Smooth muscle cell (in vitro differentiated cells): Measurements from ENCODE around the gene PPM1N. TPM values are rescaled to one million over a fixed set of nuclear protein-coding genes. Genes with fewer than 3 reads are reported as not detected.
A peak's percentile ranks its signal among the peaks of the same experiment; 100 is the strongest.

Experiments used
- DNase-seq: peaks from one replicate; lab custom pipeline; 2025; ENCODE audit not compliant: unreplicated experiment; lab: John Stamatoyannopoulos, UW
- H2AFZ ChIP-seq: fragments of 200-600 bp; sonication (generic); 2 replicates; pipeline ENCODE4 v1.6.0; 2016; ENCODE audit warnings: antibody characterized with exemption, low read depth, mild to moderate bottlenecking
- H3F3A ChIP-seq: fragments of 200-600 bp; sonication (generic); 2 replicates; pipeline ENCODE4 v1.6.0; 2017; ENCODE audit warnings: antibody characterized with exemption, low read depth
- H3K27ac ChIP-seq: fragments of 200-600 bp; sonication (generic); 2 replicates; pipeline ENCODE4 v1.5.1; 2016; ENCODE audit warnings: low read depth, mild to moderate bottlenecking
- H3K27me3 ChIP-seq: fragments of 200-600 bp; sonication (generic); 2 replicates; pipeline ENCODE4 v1.6.1; 2016; ENCODE audit warnings: low read depth, mild to moderate bottlenecking
- H3K36me3 ChIP-seq: fragments of 200-600 bp; sonication (generic); 2 replicates; pipeline ENCODE4 v1.5.1; 2016; ENCODE audit warnings: low read depth
- H3K4me1 ChIP-seq: fragments of 200-600 bp; sonication (generic); 2 replicates; pipeline ENCODE4 v1.5.1; 2016; ENCODE audit warnings: low read depth
- H3K4me2 ChIP-seq: fragments of 200-600 bp; sonication (generic); 2 replicates; pipeline ENCODE4 v1.6.0; 2016; ENCODE audit warnings: mild to moderate bottlenecking
- H3K4me3 ChIP-seq: fragments of 200-600 bp; sonication (generic); 2 replicates; pipeline ENCODE4 v1.5.1; 2016; ENCODE audit warnings: mild to moderate bottlenecking
- H3K79me2 ChIP-seq: fragments of 200-600 bp; sonication (generic); 2 replicates; pipeline ENCODE4 v1.6.0; 2016; ENCODE audit warnings: low read depth, mild to moderate bottlenecking
- H3K9ac ChIP-seq: fragments of 200-600 bp; sonication (generic); 2 replicates; pipeline ENCODE4 v1.6.0; 2016; ENCODE audit warnings: low read depth
- H3K9me3 ChIP-seq: fragments of 200-600 bp; sonication (generic); replicated peaks from 2 replicates; pipeline ENCODE4 v1.5.1; 2016; ENCODE audit warnings: low read depth
- H4K20me1 ChIP-seq: fragments of 200-600 bp; sonication (generic); 2 replicates; pipeline ENCODE4 v1.6.0; 2016; ENCODE audit warnings: low read depth
- WGBS: methylation state at CpG from one replicate; pipeline ENCODE4 v1.1.7; 2016; ENCODE audit warnings: low lambda C conversion rate; 5-methylcytosine and 5-hydroxymethylcytosine counted together
- polyA plus RNA-seq: library from polyadenylated mRNA; unstranded; fragments of >200 nt; fragmentation: Nextera tagmentation; extraction: Ambion mirVana; gene quantifications from 2 replicates; pipeline ENCODE4 v1.2.1, GENCODE V29; 2016
- total RNA-seq: library from RNA; depleted of rRNA; stranded (reverse); fragments of >200 nt; gene quantifications from 2 replicates; pipeline ENCODE4 v1.2.3, GENCODE V29; 2014
- TF ChIP-seq, protein P1 (sequence below): fragments of 200-600 bp; sonication (generic); IDR thresholded peaks from 2 replicates; pipeline ENCODE4 v1.5.1; 2017; ENCODE audit warnings: borderline replicate concordance, mild to moderate bottlenecking, antibody characterized with exemption; ENCODE audit not compliant: insufficient read depth, poor library complexity, severe bottlenecking

PPM1N gene
- total and polyA plus RNA-seq, 2 experiments from 2014 or later = 0.16 to 0.58 TPM

DNA sequence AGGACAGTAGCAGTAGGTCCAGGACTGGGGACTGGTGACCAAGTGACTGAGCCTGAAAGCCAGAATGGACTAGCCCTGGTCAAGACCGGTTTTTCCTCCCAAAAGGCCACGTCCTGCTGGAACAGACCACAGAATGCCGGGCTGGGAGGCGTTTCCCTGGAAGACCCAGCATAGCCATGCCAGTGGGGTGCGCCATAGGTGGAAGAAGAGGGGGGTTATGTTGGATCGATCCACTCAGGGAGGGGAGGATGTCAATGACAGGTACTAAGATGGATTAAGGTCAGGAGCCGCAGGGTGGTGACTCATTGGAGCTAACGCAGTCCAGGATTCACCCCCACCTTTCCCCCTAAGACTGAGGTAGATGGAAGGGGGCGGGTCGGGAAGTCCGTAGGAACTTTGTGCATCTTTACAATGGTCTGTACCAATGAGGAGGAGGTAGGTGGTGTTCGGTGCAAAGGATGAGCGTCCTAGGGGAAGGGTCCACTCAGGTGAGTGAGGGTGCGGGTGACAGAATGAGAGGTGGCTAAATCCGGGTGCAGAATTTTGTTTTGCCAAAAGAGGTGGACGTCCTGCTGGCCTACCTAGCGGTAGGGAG lies 30.0 kb downstream of the PPM1N start:
- Histone ChIP-seq H3K9me3 (peaks cover 3% of the 10 kb centered on the region), H3K27me3 (no peaks in the 10 kb centered on the region), H3K4me1 (peaks cover 7% of the 10 kb centered on the region), H3F3A (peaks cover 25% of the 10 kb centered on the region), H2AFZ (no peak overlapping the region), H3K4me2 (peak overlapping the region; percentile 65), H3K9ac (no peak overlapping the region), H3K36me3 (peaks cover 5% of the 10 kb centered on the region), H3K4me3 (peak overlapping the region; percentile 40), H3K79me2 (no peaks in the 10 kb centered on the region), H3K27ac (no peak overlapping the region), H4K20me1 (peaks cover 58% of the 10 kb centered on the region)
- 22% methylated on average over 17 of the region's 17 CpGs for WGBS
- TF ChIP-seq, protein P1, sequence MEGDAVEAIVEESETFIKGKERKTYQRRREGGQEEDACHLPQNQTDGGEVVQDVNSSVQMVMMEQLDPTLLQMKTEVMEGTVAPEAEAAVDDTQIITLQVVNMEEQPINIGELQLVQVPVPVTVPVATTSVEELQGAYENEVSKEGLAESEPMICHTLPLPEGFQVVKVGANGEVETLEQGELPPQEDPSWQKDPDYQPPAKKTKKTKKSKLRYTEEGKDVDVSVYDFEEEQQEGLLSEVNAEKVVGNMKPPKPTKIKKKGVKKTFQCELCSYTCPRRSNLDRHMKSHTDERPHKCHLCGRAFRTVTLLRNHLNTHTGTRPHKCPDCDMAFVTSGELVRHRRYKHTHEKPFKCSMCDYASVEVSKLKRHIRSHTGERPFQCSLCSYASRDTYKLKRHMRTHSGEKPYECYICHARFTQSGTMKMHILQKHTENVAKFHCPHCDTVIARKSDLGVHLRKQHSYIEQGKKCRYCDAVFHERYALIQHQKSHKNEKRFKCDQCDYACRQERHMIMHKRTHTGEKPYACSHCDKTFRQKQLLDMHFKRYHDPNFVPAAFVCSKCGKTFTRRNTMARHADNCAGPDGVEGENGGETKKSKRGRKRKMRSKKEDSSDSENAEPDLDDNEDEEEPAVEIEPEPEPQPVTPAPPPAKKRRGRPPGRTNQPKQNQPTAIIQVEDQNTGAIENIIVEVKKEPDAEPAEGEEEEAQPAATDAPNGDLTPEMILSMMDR = no peak
- no peak for DNase-seq

DNA sequence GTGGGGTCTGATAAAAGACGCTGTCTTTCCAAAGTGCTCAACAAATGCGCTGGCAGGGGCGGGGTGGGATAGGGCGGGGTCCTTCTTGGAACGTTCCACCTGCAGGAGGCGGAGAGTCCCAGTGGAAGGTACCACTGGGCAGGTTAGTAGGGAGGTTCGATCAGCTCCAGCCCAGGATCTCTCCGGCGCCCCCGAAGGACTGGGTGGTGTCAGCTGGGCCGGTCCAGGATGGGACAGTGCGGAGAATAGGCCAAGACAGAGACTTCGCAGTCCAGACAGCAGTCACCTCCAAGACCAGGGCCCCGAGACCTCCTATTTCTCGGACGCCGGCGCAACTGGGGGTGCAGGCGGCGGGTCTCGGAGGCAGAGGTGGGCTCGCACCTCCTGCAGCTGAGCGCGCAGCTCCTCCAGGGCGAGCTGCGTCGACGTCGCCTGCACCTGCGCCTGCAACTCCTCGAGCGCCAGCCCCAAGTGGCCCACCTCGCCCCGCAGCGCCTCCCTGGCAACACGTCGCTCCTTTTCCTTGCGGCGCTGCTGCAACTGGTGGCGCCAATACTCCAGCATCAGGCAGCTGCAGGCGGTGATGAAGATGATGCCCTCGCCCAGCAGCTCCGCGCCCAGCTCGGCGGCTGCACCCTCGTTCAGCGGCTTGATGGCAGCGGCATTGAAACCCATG lies 30.6 kb downstream of the PPM1N start:
- TF ChIP-seq, protein P1 = no peak
- no peak for DNase-seq
- peaks cover 22% of the 10 kb centered on the region for H3F3A ChIP-seq
- no peak overlapping the region for H3K9ac ChIP-seq
- no peak overlapping the region for H2AFZ ChIP-seq
- no peak overlapping the region for H3K27ac ChIP-seq
- H3K4me2 ChIP-seq = peak overlapping the region; percentile 65
- H3K79me2 ChIP-seq = no peaks in the 10 kb centered on the region
- peaks cover 52% of the 10 kb centered on the region for H4K20me1 ChIP-seq
- H3K4me3 ChIP-seq = peak overlapping the region; percentile 40
- H3K9me3 ChIP-seq = peaks cover 3% of the 10 kb centered on the region
- peaks cover 7% of the 10 kb centered on the region for H3K4me1 ChIP-seq
- 18% methylated on average over 48 of the region's 49 CpGs for WGBS
- H3K27me3 ChIP-seq = no peaks in the 10 kb centered on the region
- H3K36me3 ChIP-seq = peaks cover 5% of the 10 kb centered on the region

DNA sequence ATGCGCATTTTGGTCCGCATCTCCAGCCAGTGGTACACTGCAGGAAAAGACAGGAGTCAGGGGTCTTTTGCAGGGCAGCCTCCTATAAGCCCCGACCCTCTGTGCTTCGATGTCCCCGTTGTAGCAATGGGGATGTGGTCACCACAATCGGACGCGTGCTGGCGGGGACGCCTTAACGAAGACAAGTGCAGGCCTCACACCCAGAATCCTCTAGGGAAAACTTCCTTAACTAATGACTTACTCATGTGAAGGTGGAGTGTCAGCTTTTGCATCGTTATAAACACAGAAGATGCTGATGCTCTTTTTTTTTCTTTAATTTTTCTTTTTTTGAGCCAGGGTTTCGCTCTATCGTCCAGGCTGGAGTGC lies 31.2 kb downstream of the PPM1N start:
- Histone ChIP-seq H3K79me2 (no peaks in the 10 kb centered on the region), H3K27me3 (no peaks in the 10 kb centered on the region), H3K36me3 (peaks cover 5% of the 10 kb centered on the region), H3K9me3 (peaks cover 3% of the 10 kb centered on the region), H2AFZ (no peak overlapping the region), H3K4me2 (no peak overlapping the region), H3K4me1 (peaks cover 7% of the 10 kb centered on the region), H3F3A (peaks cover 22% of the 10 kb centered on the region), H3K27ac (no peak overlapping the region), H4K20me1 (peaks cover 46% of the 10 kb centered on the region), H3K4me3 (no peak overlapping the region), H3K9ac (no peak overlapping the region)
- TF ChIP-seq, protein P1 = no peak
- 65% methylated on average over 14 of the region's 14 CpGs for WGBS
- no peak for DNase-seq
